Activated CD4-positive, CD25-positive, alpha-beta regulatory T cell treated with anti-CD3 and anti-CD28 coated beads, Interleukin-2, amount 50 U/mL, for 24 hours (primary cell): ENCODE data around the gene PFKL.
"Not testable (repeated sequence)": the region's sequence is repeated elsewhere in the genome, so short reads cannot be mapped to it uniquely, and the experiment has no call there.

ENCODE experiments used
- ATAC-seq, 2 donors: fragments of 150-1000 bp; cut with Tn5 transposase; one replicate each; pipeline ENCODE4 v1.10.0; 2021; ENCODE audit warnings: mild to moderate bottlenecking in 1 of 2, moderate library complexity in 1 of 2

Gene PFKL

DNA sequence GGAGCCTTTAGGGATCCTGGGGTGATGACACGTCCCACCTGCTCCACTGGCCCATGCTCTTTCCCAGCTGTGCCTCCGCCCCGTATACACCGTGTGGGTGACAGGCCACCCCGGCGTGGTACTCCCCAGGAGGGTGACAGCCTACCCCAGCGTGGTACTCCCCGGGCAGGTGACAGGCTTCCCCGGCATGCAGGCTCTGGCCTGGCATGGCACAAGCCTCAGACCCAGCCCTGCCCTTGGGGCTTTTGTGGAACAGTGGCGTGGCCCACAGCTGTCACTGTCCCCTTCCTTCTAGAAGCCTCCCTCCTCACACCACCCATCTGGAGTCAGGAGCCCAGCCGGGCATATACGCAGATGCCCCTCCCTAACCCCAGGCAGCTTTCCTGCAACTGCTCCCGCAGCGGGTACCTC, 4.7 kb upstream of the PFKL start:
- ATAC-seq: no peak

DNA sequence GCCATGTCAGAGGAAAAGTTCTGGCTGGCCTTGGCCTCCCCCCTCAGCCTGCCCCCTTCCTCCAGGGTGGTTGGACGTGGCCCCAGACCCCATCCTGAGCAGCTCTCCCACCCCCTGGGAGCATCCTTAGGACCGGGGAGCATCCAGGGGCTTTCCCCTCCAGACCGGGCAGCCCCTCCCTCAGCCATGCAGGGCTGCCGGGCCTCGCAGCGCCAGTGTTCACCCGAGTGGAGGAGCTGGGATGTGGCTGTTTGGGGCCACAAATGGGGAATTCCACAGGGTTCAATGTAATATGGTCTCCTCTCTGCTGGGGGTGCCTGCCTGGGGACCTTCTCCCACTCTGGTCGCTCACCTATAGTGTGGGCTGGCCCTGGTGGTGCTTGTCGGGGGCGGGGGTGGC, 4.2 kb upstream of the PFKL start:
- ATAC-seq: no peak

DNA sequence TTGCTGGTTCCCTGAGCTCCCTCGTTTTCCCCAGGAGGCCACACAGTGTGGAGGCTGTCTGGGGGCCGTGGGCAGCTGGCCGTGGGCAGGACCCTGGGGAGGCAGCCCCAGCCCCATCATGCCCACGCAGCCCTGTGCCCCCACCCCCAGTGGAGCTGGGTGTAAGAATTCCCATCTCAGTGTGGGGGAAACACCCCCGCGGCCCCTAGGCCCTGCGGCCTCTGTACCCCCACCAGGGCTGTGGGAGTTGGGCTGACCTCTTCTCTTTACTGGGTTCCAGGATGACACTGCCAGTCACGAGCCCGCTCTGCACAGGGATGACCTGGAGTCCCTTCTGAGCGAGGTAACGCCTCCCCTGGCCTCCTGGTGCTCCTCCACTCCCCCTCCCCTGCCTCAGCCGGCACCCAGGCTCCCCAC, 3.7 kb upstream of the PFKL start:
- no peak for ATAC-seq

DNA sequence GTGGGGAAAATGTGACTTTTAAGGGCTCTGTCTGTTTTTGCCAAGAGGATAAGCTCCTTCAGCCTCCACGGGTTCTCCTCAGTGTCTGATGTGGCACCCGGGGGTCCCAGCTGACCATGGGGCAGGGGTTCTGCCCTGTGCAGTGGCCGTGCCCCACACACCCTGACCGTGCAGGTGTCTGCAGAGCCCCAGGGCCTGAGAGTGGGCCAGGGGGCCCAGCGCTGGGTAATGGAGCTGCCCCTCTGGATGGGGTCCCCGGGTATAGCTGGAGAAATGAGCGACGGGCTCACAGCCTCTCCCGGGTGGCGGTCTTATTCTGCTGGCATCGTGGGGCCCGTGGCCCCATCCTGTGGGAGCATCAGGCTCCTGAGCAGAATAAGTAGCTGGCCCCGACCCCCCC, 2.9 kb upstream of the PFKL start:
- no peak for ATAC-seq

DNA sequence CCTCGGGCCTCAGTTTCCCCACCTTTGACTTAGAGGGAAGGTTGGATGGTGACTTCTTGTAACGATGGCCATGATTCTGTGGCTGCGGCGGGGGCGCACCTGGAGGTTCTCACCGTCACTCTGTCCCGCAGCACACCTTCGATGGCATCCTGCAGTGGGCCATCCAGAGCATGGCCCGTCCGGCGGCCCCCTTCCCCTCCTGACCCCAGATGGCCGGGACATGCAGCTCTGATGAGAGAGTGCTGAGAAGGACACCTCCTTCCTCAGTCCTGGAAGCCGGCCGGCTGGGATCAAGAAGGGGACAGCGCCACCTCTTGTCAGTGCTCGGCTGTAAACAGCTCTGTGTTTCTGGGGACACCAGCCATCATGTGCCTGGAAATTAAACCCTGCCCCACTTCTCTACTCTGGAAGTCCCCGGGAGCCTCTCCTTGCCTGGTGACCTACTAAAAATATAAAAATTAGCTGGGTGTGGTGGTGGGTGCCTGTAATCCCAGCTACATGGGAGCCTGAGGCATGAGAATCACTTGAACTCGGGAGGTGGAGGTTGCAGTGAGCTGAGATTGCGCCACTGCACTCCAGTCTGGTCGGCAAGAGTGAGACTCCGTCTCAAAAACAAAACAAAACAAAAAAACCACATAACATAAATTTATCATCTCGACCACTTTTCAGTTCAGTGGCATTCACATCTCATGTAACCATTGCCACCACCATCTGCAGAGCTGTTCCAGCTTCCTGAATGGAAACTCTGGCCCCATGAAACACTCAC, 2.1 kb upstream of the PFKL start:
- peak; percentile 34 to 44 for ATAC-seq

DNA sequence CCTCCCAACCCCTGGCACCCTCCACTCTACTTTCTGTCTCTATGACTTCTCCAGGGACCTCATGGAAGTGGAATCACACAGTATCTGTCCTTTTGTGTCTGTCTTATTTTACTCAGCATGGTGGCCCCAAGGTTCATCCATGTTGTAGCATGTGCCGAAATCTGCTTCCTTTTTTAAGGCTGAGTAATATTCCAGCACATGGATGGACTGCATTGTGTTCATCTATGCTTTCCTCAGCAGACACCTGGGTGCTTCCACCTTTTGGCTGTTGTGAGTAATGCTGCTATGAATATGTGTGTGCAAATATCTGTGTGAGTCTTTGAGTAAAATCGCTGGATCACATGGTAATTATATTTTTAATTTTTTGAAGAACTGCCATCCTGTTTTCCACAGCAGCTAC, 1.6 kb upstream of the PFKL start:
- no peak for ATAC-seq

DNA sequence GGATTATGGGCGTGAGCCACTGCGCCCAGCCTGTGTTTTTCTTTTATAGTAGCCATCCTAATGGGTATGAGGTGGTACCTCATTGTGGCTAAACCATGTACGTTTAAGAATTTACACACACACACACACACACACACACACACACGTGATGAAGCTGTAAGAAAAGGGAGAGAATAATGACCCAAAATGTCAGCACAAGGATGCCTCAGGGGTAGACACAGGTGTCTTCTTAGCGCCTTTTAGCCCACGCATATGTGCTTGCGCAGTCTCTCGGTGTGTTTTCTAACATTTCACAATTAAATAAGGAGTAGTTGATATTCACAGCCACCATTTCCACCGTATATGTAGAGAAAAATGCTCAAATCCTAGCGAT, 782 bp upstream of the PFKL start:
- ATAC-seq: no peak

DNA sequence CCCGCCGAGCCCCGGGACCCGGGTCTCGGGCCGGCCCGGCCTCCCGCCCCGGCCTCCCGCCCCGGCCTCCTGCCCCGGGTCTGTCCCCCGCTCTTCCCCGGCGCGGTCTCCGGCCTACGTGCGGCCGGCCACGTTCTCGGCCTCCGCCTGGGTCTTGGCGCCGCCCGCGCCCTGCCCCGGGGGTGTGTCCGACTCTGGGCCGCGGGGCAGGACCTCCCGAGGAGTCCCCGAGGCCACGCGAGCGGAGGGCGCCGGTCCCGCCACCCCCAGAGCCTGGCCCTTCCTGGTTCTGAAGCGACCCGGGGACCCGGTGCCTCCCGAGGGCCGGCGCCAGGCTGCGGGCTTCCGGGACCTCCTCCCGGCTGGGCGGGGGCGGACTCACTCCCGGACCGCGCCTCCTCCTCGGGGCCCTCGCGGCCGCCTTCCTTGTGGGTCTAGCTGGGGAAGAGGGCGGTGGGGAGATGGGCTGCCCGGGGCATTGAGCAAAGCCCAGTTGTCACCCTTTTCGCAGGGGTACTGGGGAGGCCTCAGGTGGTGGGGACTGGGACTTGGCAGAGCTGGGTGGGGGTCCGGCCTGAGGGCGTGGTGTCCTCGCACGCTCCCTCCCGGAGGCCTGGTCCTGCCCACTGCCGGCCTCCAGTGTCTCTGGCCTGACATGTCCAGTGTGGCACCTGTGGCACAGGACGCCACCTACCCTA, 558 bp downstream of the PFKL start:
- peak; percentile 48 to 57 for ATAC-seq

DNA sequence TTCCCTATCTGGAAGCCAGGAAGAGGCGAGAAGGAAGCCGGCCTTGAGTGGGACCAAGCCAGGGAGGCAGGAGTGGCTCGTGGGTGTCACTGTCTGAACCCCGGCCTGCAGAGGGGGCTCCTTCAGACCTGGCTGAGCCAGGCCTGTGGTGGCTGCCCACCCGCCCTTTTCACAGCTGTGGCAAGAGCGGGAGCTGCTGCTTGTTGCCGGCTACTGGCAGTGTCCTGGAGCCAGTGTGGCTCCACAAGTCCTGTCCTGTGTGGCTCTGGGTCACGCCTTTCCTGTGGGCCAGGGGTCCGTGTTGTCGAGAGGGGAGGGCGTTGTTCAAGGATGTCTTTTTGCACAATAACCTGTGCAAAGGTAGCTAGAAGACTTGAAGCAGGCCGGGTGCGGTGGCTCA, 1.3 kb downstream of the PFKL start:
- ATAC-seq: no peak

DNA sequence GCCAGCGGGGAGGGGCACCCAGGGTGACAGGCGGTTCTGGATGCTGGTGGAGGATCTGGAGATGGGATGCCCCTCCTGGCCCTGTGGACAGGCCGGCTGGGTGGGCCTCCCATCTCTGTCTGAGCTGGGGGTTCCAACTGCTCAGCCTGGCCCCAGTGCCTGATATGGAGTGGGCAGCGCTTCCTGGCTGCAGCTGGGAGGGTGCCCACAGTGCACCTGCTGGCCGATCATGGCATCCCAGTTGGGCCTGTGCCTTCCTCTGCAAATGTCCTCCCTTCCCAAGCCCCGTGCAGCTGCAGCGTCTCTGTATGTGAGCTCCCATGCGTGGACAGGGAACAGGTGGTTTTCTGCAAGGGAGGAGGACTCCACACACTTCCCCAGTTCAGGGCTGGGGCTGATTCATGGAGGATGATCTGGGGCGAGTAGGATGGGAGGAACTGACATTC, 2.1 kb downstream of the PFKL start:
- ATAC-seq: no peak

DNA sequence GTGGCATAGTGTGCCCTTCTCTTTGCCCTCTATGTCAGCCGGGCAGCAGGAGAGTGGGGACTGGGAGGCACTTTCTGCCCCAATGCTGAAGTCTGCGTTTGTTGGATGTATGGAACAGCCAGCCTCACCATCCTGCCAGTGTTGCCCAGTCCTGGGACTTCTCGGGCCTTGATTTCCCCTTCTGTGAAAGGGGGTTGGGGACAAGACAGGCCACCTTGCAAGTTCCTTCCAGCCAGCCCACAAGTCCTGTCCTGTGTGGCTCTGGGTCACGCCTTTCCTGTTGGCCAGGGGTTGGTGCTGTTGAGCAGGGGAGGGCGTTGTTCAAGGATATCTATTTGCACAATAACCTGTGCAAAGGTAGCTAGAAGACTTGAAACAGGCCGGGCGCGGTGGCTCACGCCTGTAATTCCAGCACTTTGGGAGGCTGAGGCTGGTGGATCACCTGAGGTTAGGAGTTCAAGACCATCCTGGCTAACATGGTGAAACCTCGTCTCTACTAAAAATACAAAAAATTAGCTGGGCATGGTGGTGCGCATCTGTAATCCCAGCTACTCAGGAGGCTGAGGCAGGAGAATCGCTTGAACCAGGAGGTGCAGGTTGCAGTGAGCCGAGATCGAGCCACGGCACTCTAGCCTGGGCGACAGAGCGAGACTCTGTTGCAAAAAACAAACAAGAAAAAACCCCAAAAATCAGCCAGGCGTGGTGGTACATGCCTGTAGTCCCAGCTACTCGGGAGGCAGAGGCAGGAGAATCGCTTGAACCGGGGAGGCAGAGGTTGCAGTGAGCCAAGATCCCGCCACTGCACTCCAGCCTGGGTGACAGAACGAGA, 2.9 kb downstream of the PFKL start:
- ATAC-seq: not testable (repeated sequence)

DNA sequence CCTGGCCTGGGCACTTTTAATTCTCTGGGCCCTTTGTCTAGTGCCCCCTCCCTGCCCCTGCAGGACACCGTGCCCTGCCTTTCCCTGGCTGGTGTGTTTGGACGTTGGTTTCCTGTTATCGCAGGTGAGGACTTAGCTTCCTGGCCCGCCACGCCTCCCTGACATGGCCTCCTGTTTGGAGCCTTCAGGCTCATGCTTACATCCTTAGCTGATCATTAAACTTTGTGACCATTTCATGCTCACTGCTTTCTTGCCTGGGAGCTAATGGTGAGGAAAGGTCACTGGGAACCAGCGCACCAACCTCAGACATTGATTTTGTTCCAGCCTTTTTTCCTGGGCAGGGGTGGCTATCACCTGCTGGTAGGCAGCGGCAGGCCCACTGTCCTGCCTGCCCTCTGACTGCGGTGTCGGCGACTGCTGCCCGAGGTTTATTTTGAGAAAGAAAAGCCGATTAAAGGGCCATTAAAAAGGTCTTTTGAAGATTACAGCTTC, 3.7 kb downstream of the PFKL start:
- no peak for ATAC-seq

DNA sequence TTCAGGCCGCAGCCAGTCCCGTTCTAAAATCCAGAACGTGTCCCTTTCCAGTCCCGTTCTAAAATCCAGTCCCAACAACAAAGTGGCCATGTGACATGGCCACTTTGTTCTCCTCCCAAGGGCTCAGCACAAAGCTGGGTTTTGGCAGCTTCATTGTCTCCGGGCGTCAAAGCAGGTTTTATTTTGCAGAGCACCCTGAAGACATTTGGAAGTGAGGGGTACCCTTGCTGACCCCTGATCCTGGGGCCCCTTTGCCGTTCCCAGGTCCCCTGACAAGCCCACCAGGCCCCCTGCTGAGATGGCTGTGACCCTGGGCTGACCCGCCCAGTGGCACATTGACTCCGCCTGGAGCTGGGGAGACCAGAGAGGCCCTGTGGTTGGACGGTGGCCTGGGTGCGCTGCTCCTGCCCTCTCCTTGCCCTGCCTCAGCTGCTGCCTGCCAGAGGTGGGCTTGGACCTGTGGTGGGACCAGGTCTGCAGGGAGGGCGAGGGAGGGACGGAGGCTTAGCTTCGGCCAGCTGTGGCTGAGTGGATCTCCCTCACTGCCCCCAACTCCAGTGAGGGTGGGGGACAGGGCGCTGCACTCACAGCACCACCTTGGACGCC, 4.3 kb downstream of the PFKL start:
- ATAC-seq: no peak

DNA sequence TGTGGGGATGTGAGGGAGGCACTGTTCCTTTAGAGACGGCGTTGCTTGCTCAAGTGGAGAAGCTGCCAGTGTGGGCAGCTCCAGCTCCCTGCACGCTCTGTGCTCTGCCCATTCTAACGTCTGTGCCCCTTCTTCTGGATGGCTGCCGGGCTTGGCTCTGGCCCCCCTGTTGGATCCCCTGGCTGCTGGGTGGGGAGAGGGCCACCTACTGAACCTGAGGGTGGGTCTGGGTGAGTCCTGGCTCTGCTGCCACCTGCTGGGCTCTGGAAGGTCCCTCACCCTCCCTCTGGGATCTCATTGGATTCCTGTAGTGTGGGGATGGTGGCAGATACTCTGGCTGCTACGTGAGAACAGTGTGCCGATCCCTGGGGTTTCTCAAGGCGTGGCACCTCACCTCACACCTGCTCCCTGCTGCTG, 5.0 kb downstream of the PFKL start:
- peak; percentile 35 to 68 for ATAC-seq

DNA sequence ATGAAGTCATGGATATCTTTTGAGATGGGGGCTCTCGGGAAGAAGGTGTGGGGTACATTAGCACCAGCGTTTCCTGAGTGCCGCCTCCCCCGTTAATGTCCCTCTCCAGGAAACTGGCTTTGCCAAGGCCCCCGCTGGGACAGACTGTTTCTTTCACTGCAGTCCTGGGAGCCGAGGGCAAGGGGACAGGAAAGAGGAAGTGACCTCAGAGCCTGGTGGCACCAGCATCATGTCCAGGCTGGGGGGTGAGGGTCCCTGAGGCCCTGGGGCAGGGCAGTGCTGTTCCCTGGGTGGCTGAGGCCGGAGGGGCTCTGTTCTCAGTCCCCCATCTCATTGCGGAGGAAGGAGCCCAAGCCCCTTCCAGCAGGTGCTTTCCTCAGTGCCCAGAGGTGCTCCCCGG, 5.8 kb downstream of the PFKL start:
- no peak for ATAC-seq

DNA sequence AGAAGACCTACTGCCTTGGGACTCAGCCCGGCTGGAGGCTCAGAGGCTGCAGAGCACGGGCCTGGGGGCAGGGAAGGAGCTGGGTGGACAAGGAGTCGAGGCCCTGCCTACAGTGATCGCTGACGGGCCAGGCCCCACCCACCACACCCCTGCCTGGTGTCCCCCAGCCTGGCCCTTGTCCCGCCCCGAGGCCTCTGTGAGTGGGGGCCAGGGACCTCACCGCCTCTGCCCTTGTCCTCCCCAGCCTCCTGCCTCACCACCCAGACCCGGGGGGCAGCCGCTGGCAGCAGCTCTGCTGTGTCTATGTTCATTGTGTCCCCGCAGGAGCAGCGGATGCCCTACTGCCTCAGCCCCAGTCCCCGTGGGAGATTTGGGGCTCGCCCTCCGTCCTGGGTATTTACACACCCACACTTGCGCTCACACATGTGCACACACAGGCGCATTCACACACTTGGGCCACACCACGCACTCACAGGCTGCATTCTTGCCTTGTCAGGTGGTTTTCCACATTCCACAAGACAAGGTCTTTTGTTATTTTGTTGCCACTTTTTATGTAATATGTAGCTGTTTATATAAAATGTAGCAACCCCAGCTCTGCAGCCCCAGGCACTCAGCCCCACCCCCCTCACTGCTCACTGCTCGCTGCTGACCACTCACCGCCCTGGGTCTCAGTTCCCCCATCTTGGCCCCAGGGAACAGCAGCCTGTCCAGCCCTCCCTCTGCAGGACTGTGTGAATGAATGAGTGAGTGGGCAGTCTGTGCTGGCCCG, 7.3 kb downstream of the PFKL start:
- ATAC-seq: no peak

DNA sequence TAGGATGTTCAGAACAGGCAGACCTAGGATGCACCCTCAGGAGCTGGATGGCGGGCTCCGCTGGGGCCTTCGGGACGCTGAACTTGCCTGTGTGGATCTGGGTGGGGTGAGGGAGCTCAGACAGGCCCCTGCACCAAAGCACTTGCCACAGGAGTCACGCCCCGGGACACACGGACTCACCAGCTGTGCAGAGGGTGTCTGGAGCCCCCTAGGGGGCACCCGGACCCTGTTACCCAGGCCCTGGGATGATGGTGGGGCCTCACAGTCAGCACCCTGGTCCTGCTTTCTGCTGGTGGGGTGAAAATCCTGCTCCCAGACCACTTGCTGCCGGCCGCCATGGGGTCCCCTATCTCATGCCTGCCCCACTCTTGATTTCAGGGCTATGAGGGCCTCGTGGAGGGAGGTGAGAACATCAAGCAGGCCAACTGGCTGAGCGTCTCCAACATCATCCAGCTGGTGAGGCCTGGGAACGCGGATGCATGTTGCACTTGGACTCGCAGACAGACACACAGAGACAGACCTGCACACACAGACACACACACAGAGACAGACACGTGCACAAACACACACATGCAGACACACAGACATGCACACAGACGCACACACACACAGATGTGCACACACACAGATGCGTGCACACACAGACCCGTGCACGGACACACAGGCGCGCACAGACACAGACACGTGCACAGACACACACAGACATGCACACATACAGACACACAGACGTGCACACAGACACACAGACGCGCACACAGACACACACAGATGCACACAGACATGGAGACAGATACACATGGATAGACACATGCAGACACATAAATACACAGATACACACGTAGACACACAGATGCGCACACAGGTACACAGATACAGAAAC, 11.0 kb downstream of the PFKL start:
- no peak for ATAC-seq

DNA sequence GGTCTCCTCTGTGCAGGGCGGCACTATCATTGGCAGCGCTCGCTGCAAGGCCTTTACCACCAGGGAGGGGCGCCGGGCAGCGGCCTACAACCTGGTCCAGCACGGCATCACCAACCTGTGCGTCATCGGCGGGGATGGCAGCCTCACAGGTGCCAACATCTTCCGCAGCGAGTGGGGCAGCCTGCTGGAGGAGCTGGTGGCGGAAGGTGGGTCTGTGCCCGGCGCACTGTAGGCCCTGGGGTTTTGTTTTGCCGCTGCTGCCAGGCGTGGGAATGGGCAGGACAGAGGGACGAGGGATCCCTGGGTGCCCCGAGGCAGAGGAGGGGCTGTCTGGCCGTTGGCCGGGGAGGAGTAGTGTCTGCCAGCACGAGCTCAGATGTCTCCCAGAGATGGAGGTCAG, 12.2 kb downstream of the PFKL start:
- ATAC-seq: no peak

DNA sequence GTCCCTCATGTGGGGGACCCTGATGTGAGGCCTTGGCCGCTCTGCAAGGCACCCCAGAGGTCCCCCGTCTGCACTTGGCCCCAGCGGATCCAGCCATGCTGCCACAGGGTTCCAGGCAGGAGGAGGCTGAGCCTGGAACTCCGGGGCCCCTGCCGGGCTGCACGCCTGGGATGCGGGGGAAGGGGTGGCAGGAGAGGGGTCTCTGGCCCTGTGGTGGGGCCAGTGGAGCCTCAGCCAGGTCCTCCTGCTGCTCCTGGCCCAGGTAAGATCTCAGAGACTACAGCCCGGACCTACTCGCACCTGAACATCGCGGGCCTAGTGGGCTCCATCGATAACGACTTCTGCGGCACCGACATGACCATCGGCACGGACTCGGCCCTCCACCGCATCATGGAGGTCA, 12.9 kb downstream of the PFKL start:
- no peak for ATAC-seq

DNA sequence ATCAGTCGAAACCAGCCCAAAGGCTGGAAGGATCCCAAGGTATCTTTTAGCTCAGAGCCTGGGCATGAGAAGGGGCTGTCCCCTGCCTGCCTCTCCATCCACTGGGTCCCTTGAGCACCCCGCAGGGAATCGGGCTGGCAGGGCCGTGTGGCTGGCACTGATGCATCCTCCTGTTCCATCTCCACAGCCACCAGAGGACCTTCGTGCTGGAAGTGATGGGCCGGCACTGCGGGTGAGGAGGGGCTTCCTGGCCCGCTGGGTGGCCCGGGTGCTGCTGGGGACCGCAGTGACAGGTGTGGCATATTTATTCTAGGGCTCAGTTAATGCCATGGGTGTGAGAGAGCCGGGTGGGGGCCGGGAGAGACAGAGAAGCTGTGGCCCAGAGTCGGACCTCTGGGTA, 13.6 kb downstream of the PFKL start:
- no peak for ATAC-seq

DNA sequence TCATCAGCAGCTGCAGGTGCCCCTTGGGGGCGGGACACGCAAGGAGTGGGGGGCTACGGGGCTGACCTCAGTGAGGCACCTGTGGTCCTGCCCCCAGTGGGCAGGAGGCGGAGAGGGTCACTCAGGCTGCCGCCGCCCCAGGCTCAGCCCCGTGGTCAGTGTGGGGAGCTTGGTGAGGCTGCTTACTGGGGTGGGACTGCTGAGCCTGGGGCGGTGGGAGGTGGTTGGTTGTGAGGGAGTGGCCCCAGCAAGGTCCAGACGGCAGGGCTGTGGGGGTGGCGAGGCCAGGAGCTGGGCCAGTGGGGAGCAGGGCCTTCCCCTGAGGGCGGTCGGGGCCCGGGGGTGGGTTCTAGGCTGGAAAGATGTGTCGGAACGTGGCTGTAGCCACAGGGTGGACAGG, 14.3 kb downstream of the PFKL start:
- ATAC-seq: no peak
